A673 (cell line): ENCODE results near the gene CDC20B. TPM values are rescaled to one million over a fixed set of nuclear protein-coding genes. Genes with fewer than 3 reads are reported as not detected.

Experiments used
- BruUV-seq: library from RNA; stranded (reverse); fragments of 400-500 nt; replicated peaks from 2 replicates; lab custom pipeline; 2021; lab: Mats Ljungman, UMichigan
- CTCF ChIA-PET: fragments of 300-600 bp; sonication (Branson Sonifier 250); formaldehyde crosslinking; loops from one replicate; lab custom pipeline; 2022; ENCODE audit warnings: antibody characterized with exemption; lab: Charles Lee
- POLR2A ChIA-PET: fragments of 300-600 bp; sonication (Branson Sonifier 250); formaldehyde crosslinking; loops from one replicate; lab custom pipeline; 2022; ENCODE audit warnings: antibody characterized with exemption; ENCODE audit not compliant: low non-redundant PET; lab: Charles Lee
- DNase-seq: peaks from one replicate; pipeline ENCODE4 v3.0.0-alpha.2; 2015; ENCODE audit warnings: low spot score
- H3K27ac ChIP-seq: fragments of 200-600 bp; sonication (generic); 2 replicates; pipeline ENCODE4 v1.5.1; 2016; ENCODE audit warnings: mixed run types, low read depth, mild to moderate bottlenecking, mixed read lengths, antibody characterized with exemption, low read length; ENCODE audit not compliant: poor library complexity, severe bottlenecking
- H3K27me3 ChIP-seq: fragments of 200-600 bp; sonication (generic); replicated peaks from 2 replicates; pipeline ENCODE4 v1.6.1; 2017; ENCODE audit warnings: mixed run types, low read depth, mild to moderate bottlenecking, mixed read lengths, antibody characterized with exemption, low read length; ENCODE audit not compliant: insufficient read depth, poor library complexity
- H3K36me3 ChIP-seq: fragments of 200-600 bp; sonication (generic); 2 replicates; pipeline ENCODE4 v1.6.1; 2016; ENCODE audit warnings: mixed run types, mild to moderate bottlenecking, mixed read lengths, antibody characterized with exemption, low read length; ENCODE audit not compliant: insufficient read depth, poor library complexity, severe bottlenecking
- H3K4me1 ChIP-seq: fragments of 200-600 bp; sonication (generic); 2 replicates; pipeline ENCODE4 v1.6.1; 2017; ENCODE audit warnings: mixed run types, mild to moderate bottlenecking, mixed read lengths, antibody characterized with exemption, low read length; ENCODE audit not compliant: insufficient read depth, poor library complexity, severe bottlenecking
- H3K4me3 ChIP-seq: fragments of 200-600 bp; sonication (generic); 2 replicates; pipeline ENCODE4 v1.5.1; 2016; ENCODE audit warnings: low read depth, mixed run types, mild to moderate bottlenecking, mixed read lengths, low read length; ENCODE audit not compliant: poor library complexity, severe bottlenecking
- H3K9me3 ChIP-seq: fragments of 200-600 bp; sonication (generic); 2 replicates; pipeline ENCODE4 v1.6.1; 2016; ENCODE audit warnings: mixed run types, low read depth, mild to moderate bottlenecking, mixed read lengths, antibody characterized with exemption, low read length; ENCODE audit not compliant: poor library complexity, severe bottlenecking
- CTCF ChIP-seq: fragments of 300-800, 200-600 bp; sonication (generic); conservative IDR thresholded peaks from 2 replicates; pipeline ENCODE4 v1.5.1; 2017; ENCODE audit warnings: low read depth, mild to moderate bottlenecking, antibody characterized with exemption, low read length, moderate library complexity, mixed read lengths
- EZH2 ChIP-seq: fragments of 200-600 bp; sonication (generic); IDR thresholded peaks from 2 replicates; pipeline ENCODE4 v1.6.1; 2017; ENCODE audit warnings: borderline replicate concordance, low read depth, mild to moderate bottlenecking, mixed read lengths, antibody characterized with exemption, low read length; ENCODE audit not compliant: poor library complexity, severe bottlenecking
- intact Hi-C: fragments of 100-400 bp; cut with micrococcal nuclease; formaldehyde crosslinking; loops from one replicate; pipeline ENCODE4 v1.10.0; 2022; ENCODE audit not compliant: unreplicated experiment
- total RNA-seq: library from RNA; stranded (reverse); gene quantifications from 2 replicates; pipeline ENCODE4 v1.2.3, GENCODE V29; 2021

Gene CDC20B
- total RNA-seq, 1 experiment from 2014 or later = not detected

GRCh38 chr5:55154873-55155272, 18.1 kb downstream of the CDC20B start:
- no peak overlapping the region for H3K27ac ChIP-seq
- CTCF ChIA-PET = no interaction called here

GRCh38 chr5:55151923-55152842, 20.8 kb downstream of the CDC20B start:
- intact Hi-C loops = no loop called here
- no peaks in the 10 kb centered on the region for H3K4me1 ChIP-seq
- H3K9me3 ChIP-seq = no peaks in the 10 kb centered on the region
- no peak overlapping the region for H3K27ac ChIP-seq
- H3K4me3 ChIP-seq = no peak overlapping the region
- TF ChIP-seq CTCF = no peak
- no peak for TF ChIP-seq EZH2
- peaks cover 7% of the 10 kb centered on the region for H3K27me3 ChIP-seq
- POLR2A ChIA-PET = no interaction called here
- CTCF ChIA-PET = no interaction called here
- BruUV-seq = no TSS peak
- no peaks in the 10 kb centered on the region for H3K36me3 ChIP-seq
- DNase-seq = no peak

More at GRCh38 chr5:55154873-55155272, 18.1 kb downstream of the CDC20B start:
- intact Hi-C loops = no loop called here
- Histone ChIP-seq H3K9me3 (no peaks in the 10 kb centered on the region), H3K4me3 (no peak overlapping the region), H3K27me3 (peaks cover 7% of the 10 kb centered on the region), H3K36me3 (no peaks in the 10 kb centered on the region), H3K4me1 (no peaks in the 10 kb centered on the region)
- DNase-seq = no peak
- POLR2A ChIA-PET = no interaction called here
- TF ChIP-seq EZH2 (no peak), CTCF (no peak)
- BruUV-seq = no TSS peak

- CTCF ChIA-PET = no interaction called here
- BruUV-seq = no TSS peak
- POLR2A ChIA-PET = no interaction called here
- Histone ChIP-seq H3K4me1 (no peaks in the 10 kb centered on the region), H3K27ac (no peak overlapping the region), H3K27me3 (peaks cover 21% of the 10 kb centered on the region), H3K36me3 (no peaks in the 10 kb centered on the region), H3K4me3 (no peak overlapping the region), H3K9me3 (no peaks in the 10 kb centered on the region)
- no peak for TF ChIP-seq CTCF
- TF ChIP-seq EZH2 = no peak
- intact Hi-C loops = loop anchor here (5.0 to 10.0 kb wide), 2 partner anchors 635 to 907 kb away; partner anchors contain the start of gene SNX18
- no peak for DNase-seq
Measured at GRCh38 chr5:55149308-55149795, 23.6 kb downstream of the CDC20B start.
